ENCODE measurements around the gene RAD23A.
"Not testable (repeated sequence)": the region's sequence is repeated elsewhere in the genome, so short reads cannot be mapped to it uniquely, and the experiment has no call there.

RAD23A gene

GRCh38 chr19:12946731-12947496 lies 1.3 kb downstream of the RAD23A start:
- Mint-ChIP-seq H3K36me3 (ENCODE audit: low read depth) (peaks cover 86% of the 10 kb centered on the region), H3K4me1 (ENCODE audit: low read depth) (peaks cover 59% of the 10 kb centered on the region), H3K9me3 (no peaks in the 10 kb centered on the region), H3K27me3 (no peaks in the 10 kb centered on the region), H3K4me3 (peak overlapping the region; percentile 93), H3K27ac (peak overlapping the region; percentile 90)

- H3K4me1 Mint-ChIP-seq (ENCODE audit: low read depth): peaks cover 49% of the 10 kb centered on the region
- H3K9me3 Mint-ChIP-seq: no peaks in the 10 kb centered on the region
- H3K27ac Mint-ChIP-seq: peak overlapping the region; percentile 90
- peaks cover 80% of the 10 kb centered on the region for H3K36me3 Mint-ChIP-seq (ENCODE audit: low read depth)
- no peaks in the 10 kb centered on the region for H3K27me3 Mint-ChIP-seq
- H3K4me3 Mint-ChIP-seq: peak overlapping the region; percentile 93
Observed at GRCh38 chr19:12947702-12948611, 2.3 kb downstream of the RAD23A start.

GRCh38 chr19:12948612-12949362 lies 3.1 kb downstream of the RAD23A start:
- peaks cover 76% of the 10 kb centered on the region for H3K36me3 Mint-ChIP-seq (ENCODE audit: low read depth)
- peak overlapping the region; percentile 52 for H3K27ac Mint-ChIP-seq
- no peak overlapping the region for H3K4me3 Mint-ChIP-seq
- no peaks in the 10 kb centered on the region for H3K9me3 Mint-ChIP-seq
- peaks cover 43% of the 10 kb centered on the region for H3K4me1 Mint-ChIP-seq (ENCODE audit: low read depth)
- H3K27me3 Mint-ChIP-seq: no peaks in the 10 kb centered on the region

GRCh38 chr19:12949363-12950283 lies 4.0 kb downstream of the RAD23A start:
- Mint-ChIP-seq H3K27me3 (no peaks in the 10 kb centered on the region), H3K4me3 (no peak overlapping the region), H3K4me1 (ENCODE audit: low read depth) (peaks cover 43% of the 10 kb centered on the region), H3K36me3 (ENCODE audit: low read depth) (peaks cover 72% of the 10 kb centered on the region), H3K9me3 (no peaks in the 10 kb centered on the region), H3K27ac (peak overlapping the region; percentile 63)

GRCh38 chr19:12952050-12952449 lies 6.4 kb downstream of the RAD23A start:
- peak overlapping the region; percentile 49 for H3K27ac Mint-ChIP-seq

GRCh38 chr19:12952488-12953137 lies 7.0 kb downstream of the RAD23A start:
- Mint-ChIP-seq H3K4me3 (no peak overlapping the region), H3K9me3 (no peaks in the 10 kb centered on the region), H3K27me3 (no peaks in the 10 kb centered on the region), H3K36me3 (ENCODE audit: low read depth) (peaks cover 64% of the 10 kb centered on the region), H3K4me1 (ENCODE audit: low read depth) (peaks cover 37% of the 10 kb centered on the region), H3K27ac (peak overlapping the region; percentile 49)

More at GRCh38 chr19:12952050-12952449, 6.4 kb downstream of the RAD23A start:
- not testable (repeated sequence) for H3K4me3 Mint-ChIP-seq, H3K9me3 Mint-ChIP-seq, H3K27me3 Mint-ChIP-seq
- peaks cover 67% of the 10 kb centered on the region for H3K36me3 Mint-ChIP-seq (ENCODE audit: low read depth)
- peaks cover 40% of the 10 kb centered on the region for H3K4me1 Mint-ChIP-seq (ENCODE audit: low read depth)

GRCh38 chr19:12953138-12953798 lies 7.6 kb downstream of the RAD23A start:
- no peaks in the 10 kb centered on the region for H3K9me3 Mint-ChIP-seq
- no peak overlapping the region for H3K4me3 Mint-ChIP-seq
- H3K27me3 Mint-ChIP-seq: no peaks in the 10 kb centered on the region
- peaks cover 59% of the 10 kb centered on the region for H3K36me3 Mint-ChIP-seq (ENCODE audit: low read depth)
- no peak overlapping the region for H3K27ac Mint-ChIP-seq
- H3K4me1 Mint-ChIP-seq (ENCODE audit: low read depth): peaks cover 34% of the 10 kb centered on the region

GRCh38 chr19:12953799-12954611 lies 8.3 kb downstream of the RAD23A start:
- no peaks in the 10 kb centered on the region for H3K27me3 Mint-ChIP-seq

GRCh38 chr19:12954612-12954962 lies 8.9 kb downstream of the RAD23A start:
- Mint-ChIP-seq H3K36me3 (ENCODE audit: low read depth) (peaks cover 50% of the 10 kb centered on the region), H3K9me3 (no peaks in the 10 kb centered on the region), H3K4me3 (no peak overlapping the region)

More at GRCh38 chr19:12953799-12954611, 8.3 kb downstream of the RAD23A start:
- Mint-ChIP-seq H3K36me3 (ENCODE audit: low read depth) (peaks cover 54% of the 10 kb centered on the region), H3K4me3 (peak overlapping the region; percentile 37), H3K4me1 (ENCODE audit: low read depth) (peaks cover 34% of the 10 kb centered on the region), H3K9me3 (no peaks in the 10 kb centered on the region), H3K27ac (peak overlapping the region; percentile 80)

GRCh38 chr19:12955575-12955974 lies 9.9 kb downstream of the RAD23A start:
- not testable (repeated sequence) for H3K27me3 Mint-ChIP-seq, H3K9me3 Mint-ChIP-seq
- H3K27ac Mint-ChIP-seq: peak overlapping the region; percentile 80
- peaks cover 40% of the 10 kb centered on the region for H3K36me3 Mint-ChIP-seq (ENCODE audit: low read depth)
- peaks cover 34% of the 10 kb centered on the region for H3K4me1 Mint-ChIP-seq (ENCODE audit: low read depth)
- H3K4me3 Mint-ChIP-seq: peak overlapping the region; percentile 89

More at GRCh38 chr19:12954612-12954962, 8.9 kb downstream of the RAD23A start:
- no peaks in the 10 kb centered on the region for H3K27me3 Mint-ChIP-seq
- peaks cover 34% of the 10 kb centered on the region for H3K4me1 Mint-ChIP-seq (ENCODE audit: low read depth)
- H3K27ac Mint-ChIP-seq: peak overlapping the region; percentile 80

GRCh38 chr19:12955996-12956395 lies 10.3 kb downstream of the RAD23A start:
- Mint-ChIP-seq H3K27me3 (no peaks in the 10 kb centered on the region), H3K36me3 (ENCODE audit: low read depth) (peaks cover 36% of the 10 kb centered on the region), H3K9me3 (no peaks in the 10 kb centered on the region), H3K27ac (peak overlapping the region; percentile 80), H3K4me1 (ENCODE audit: low read depth) (peaks cover 33% of the 10 kb centered on the region), H3K4me3 (peak overlapping the region; percentile 89)
